Mucosa of descending colon (tissue), 3 donors: Measurements from ENCODE around the gene PERM1. TPM values are rescaled to one million over a fixed set of nuclear protein-coding genes. Genes with fewer than 3 reads are reported as not detected.
A peak's percentile ranks its signal among the peaks of the same experiment; 100 is the strongest.

Experiments used
- ATAC-seq: fragments of 200-7000 bp; cut with Tn5 transposase; one replicate; pipeline ENCODE4 v1.9.1; 2020; ENCODE audit warnings: mild to moderate bottlenecking, moderate library complexity
- DNase-seq, 3 donors: peaks; one replicate each; pipeline ENCODE4 v3.0.0-alpha.2; 2020
- H3K36me3 ChIP-seq: fragments of 200-600 bp; one replicate; pipeline ENCODE4 v1.8.0; 2021; ENCODE audit warnings: low read depth, mild to moderate bottlenecking
- H3K4me1 ChIP-seq: fragments of 200-600 bp; one replicate; pipeline ENCODE4 v1.8.0; 2021; ENCODE audit warnings: low read depth, mild to moderate bottlenecking
- H3K4me3 ChIP-seq: fragments of 200-600 bp; one replicate; pipeline ENCODE4 v1.8.0; 2021; ENCODE audit warnings: mild to moderate bottlenecking
- H3K9me3 ChIP-seq: fragments of 200-600 bp; one replicate; pipeline ENCODE4 v1.8.0; 2021; ENCODE audit warnings: mild to moderate bottlenecking
- intact Hi-C, 2 donors: fragments of 100-400 bp; cut with DNase I in 1 of 2; cut with micrococcal nuclease in 1 of 2; formaldehyde crosslinking; loops; one replicate each; pipeline versions ENCODE4 v1.11.0 to v1.11.1; 2022; cut with DNase I, micrococcal nuclease
- total RNA-seq, 3 donors: library from RNA; stranded (reverse); fragmentation: NEBNext Ultra II Directional in 2 of 3; extraction: Animal tissue kit (Norgen Biotek cat#: 25700) in 2 of 3; gene quantifications; one replicate each; pipeline versions ENCODE4 v1.2.1 to v1.2.4, GENCODE V29; 2021 to 2023
- TF ChIP-seq, protein P1 (sequence below): fragments of 200-600 bp; IDR thresholded peaks from one replicate; pipeline ENCODE4 v1.8.0; 2022; ENCODE audit warnings: antibody characterized with exemption, mild to moderate bottlenecking
- donor health status: DM: no; HTN: no; CAD: no; lungs with moderate emphysema.
- donor health status: DM: no; HTN: no; CAD: no.
- donor health status: DM: no; HTN: yes; CAD: no.

PERM1 gene
- total RNA-seq, 3 donors from 2014 or later = 0.24 TPM; not detected in 2

GRCh38 chr1:983798-984475 lies 2.0 kb upstream of the PERM1 start:
- intact Hi-C loops = loop anchor here in 1 of 2 donors (10.0 kb wide), 1 partner anchor 81 kb away; no protein-coding TSS in a partner anchor
- DNase-seq (peak; percentile 59 to 65 (median 63)), ATAC-seq (peak; percentile 73)
- Histone ChIP-seq H3K36me3 (no peaks in the 10 kb centered on the region), H3K4me3 (no peak overlapping the region), H3K9me3 (no peaks in the 10 kb centered on the region), H3K4me1 (no peaks in the 10 kb centered on the region)
- TF ChIP-seq, protein P1, sequence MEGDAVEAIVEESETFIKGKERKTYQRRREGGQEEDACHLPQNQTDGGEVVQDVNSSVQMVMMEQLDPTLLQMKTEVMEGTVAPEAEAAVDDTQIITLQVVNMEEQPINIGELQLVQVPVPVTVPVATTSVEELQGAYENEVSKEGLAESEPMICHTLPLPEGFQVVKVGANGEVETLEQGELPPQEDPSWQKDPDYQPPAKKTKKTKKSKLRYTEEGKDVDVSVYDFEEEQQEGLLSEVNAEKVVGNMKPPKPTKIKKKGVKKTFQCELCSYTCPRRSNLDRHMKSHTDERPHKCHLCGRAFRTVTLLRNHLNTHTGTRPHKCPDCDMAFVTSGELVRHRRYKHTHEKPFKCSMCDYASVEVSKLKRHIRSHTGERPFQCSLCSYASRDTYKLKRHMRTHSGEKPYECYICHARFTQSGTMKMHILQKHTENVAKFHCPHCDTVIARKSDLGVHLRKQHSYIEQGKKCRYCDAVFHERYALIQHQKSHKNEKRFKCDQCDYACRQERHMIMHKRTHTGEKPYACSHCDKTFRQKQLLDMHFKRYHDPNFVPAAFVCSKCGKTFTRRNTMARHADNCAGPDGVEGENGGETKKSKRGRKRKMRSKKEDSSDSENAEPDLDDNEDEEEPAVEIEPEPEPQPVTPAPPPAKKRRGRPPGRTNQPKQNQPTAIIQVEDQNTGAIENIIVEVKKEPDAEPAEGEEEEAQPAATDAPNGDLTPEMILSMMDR = peak; percentile 86

- Histone ChIP-seq H3K9me3 (no peaks in the 10 kb centered on the region), H3K4me1 (no peaks in the 10 kb centered on the region), H3K4me3 (no peak overlapping the region), H3K36me3 (no peaks in the 10 kb centered on the region)
- DNase-seq (peak in 1 of 3 donors; percentile 17), ATAC-seq (no peak)
- intact Hi-C loops = loop anchor here in 1 of 2 donors (10.0 kb wide), 1 partner anchor 82 kb away; no protein-coding TSS in a partner anchor
- TF ChIP-seq, protein P1 = no peak
Observed at GRCh38 chr1:982765-983436, 1.0 kb upstream of the PERM1 start.

GRCh38 chr1:981491-981954 lies 370 bp downstream of the PERM1 start:
- DNase-seq (peak in 1 of 3 donors; percentile 18), ATAC-seq (no peak)
- Histone ChIP-seq H3K4me3 (no peak overlapping the region), H3K9me3 (no peaks in the 10 kb centered on the region), H3K36me3 (no peaks in the 10 kb centered on the region), H3K4me1 (no peaks in the 10 kb centered on the region)
- intact Hi-C loops = loop anchor here in 1 of 2 donors (10.0 kb wide), 1 partner anchor 83 kb away; no protein-coding TSS in a partner anchor
- TF ChIP-seq, protein P1 = no peak

- TF ChIP-seq, protein P1 = no peak
- Histone ChIP-seq H3K4me1 (peaks cover 5% of the 10 kb centered on the region), H3K36me3 (no peaks in the 10 kb centered on the region), H3K4me3 (no peak overlapping the region), H3K9me3 (no peaks in the 10 kb centered on the region)
- intact Hi-C loops = loop anchor here in 1 of 2 donors (10.0 kb wide), 1 partner anchor 84 kb away; no protein-coding TSS in a partner anchor
- ATAC-seq (no peak), DNase-seq (peak in 1 of 3 donors; percentile 22)
Observed at GRCh38 chr1:980602-981395, 1.1 kb downstream of the PERM1 start.

DNA sequence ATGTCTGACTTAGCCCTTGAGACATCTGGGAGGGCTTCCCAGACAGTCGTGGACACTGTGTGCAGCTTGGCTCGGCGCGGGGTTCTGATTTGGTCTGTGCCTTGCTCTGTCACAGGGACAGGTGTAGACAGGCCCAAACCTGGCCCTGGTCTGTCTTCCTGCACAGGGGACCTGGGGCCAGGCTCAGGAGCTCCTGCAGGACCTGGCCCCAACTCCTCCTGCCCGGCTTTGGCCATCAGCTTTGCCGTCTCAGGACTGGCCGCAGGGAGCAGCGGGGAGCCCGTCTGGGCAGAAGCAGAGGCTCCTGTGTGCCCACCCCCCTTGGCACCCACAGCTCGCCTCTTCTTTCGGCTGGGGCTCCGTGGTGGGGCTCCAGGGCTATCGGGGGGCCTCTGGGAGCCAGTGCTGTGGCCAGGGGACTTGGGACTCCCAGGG lies 1.7 kb downstream of the PERM1 start:
- H3K4me1 ChIP-seq = peaks cover 5% of the 10 kb centered on the region
- TF ChIP-seq, protein P1 = no peak
- intact Hi-C loops = loop anchor here in 1 of 2 donors (10.0 kb wide), 1 partner anchor 85 kb away; no protein-coding TSS in a partner anchor
- ATAC-seq (no peak), DNase-seq (peak in 1 of 3 donors; percentile 20)
- no peak overlapping the region for H3K4me3 ChIP-seq
- H3K9me3 ChIP-seq = no peaks in the 10 kb centered on the region
- no peaks in the 10 kb centered on the region for H3K36me3 ChIP-seq
